T-helper 2 cell (primary cell): Measurements from ENCODE around the gene TMTC4.
"Not testable (repeated sequence)": the region's sequence is repeated elsewhere in the genome, so short reads cannot be mapped to it uniquely, and the experiment has no call there.

Experiments used
- DNase-seq, 5 experiments: peaks; one replicate each; pipeline versions ENCODE4 v3.0.0 to v3.0.0-alpha.2; 2012 to 2022
- total RNA-seq, 2 donors: gene quantifications; one replicate each; lab custom pipeline; 2026; lab: John Stamatoyannopoulos, UW

TMTC4 gene
- 11.8 to 19.0 reads per million in 2 donors for total RNA-seq

GRCh38 chr13:100674572-100674871 lies at the start of gene TMTC4:
TSS of gene TMTC4 (minus strand) at chr13:100674795. CDS start at chr13:100670362, 4,433 bp downstream.
- no peak for DNase-seq

- DNase-seq = no peak
These were observed 47.9 kb upstream of the TMTC4 start for GRCh38 chr13:100722517-100722916.

GRCh38 chr13:100721885-100722512 lies 47.4 kb upstream of the TMTC4 start:
- DNase-seq = peak in 3 of 5 experiments; percentile 9 to 48 (median 23)

GRCh38 chr13:100715604-100716003 lies 41.0 kb upstream of the TMTC4 start:
- DNase-seq = no peak

GRCh38 chr13:100714478-100714877 lies 39.9 kb upstream of the TMTC4 start:
- DNase-seq = no peak

GRCh38 chr13:100710176-100710575 lies 35.6 kb upstream of the TMTC4 start:
- no peak for DNase-seq

GRCh38 chr13:100707818-100708740 lies 33.5 kb upstream of the TMTC4 start:
- DNase-seq = no peak

GRCh38 chr13:100698331-100698730 lies 23.7 kb upstream of the TMTC4 start:
- not testable (repeated sequence) for DNase-seq

- DNase-seq = no peak
These were observed 20.8 kb upstream of the TMTC4 start for GRCh38 chr13:100695509-100695773.

- DNase-seq = no peak
These were observed 20.3 kb upstream of the TMTC4 start for GRCh38 chr13:100694722-100695508.

- DNase-seq = no peak
These were observed 14.6 kb upstream of the TMTC4 start for GRCh38 chr13:100689191-100689590.

- no peak for DNase-seq
These were observed 5.5 kb upstream of the TMTC4 start for GRCh38 chr13:100680131-100680530.

GRCh38 chr13:100677128-100677527 lies 2.5 kb upstream of the TMTC4 start:
- DNase-seq = not testable (repeated sequence)

GRCh38 chr13:100675661-100676129 lies 1.1 kb upstream of the TMTC4 start:
- peak in 1 of 5 experiments; percentile 36 for DNase-seq

- peak; percentile 99 to 100 (median 99) for DNase-seq
These were observed 471 bp upstream of the TMTC4 start for GRCh38 chr13:100674872-100675660.

GRCh38 chr13:100673713-100674571 lies 653 bp downstream of the TMTC4 start:
- peak in 3 of 5 experiments; percentile 13 to 89 (median 57) for DNase-seq

GRCh38 chr13:100673376-100673712 lies 1.3 kb downstream of the TMTC4 start:
- no peak for DNase-seq

GRCh38 chr13:100671389-100672182 lies 3.0 kb downstream of the TMTC4 start:
- DNase-seq = no peak

GRCh38 chr13:100668408-100668807 lies 6.2 kb downstream of the TMTC4 start:
- DNase-seq = no peak

- no peak for DNase-seq
These were observed 6.7 kb downstream of the TMTC4 start for GRCh38 chr13:100667894-100668293.

- DNase-seq = no peak
These were observed 8.5 kb downstream of the TMTC4 start for GRCh38 chr13:100666124-100666523.
